H54 (cell line): Measurements from ENCODE around the gene HOXC9.

Experiments used
- DNase-seq: peaks from one replicate; pipeline ENCODE4 v3.0.0; 2011; ENCODE audit warnings: low spot score, mixed read lengths; ENCODE audit not compliant: insufficient read length
- FAIRE-seq: peaks from 3 replicates; lab custom pipeline; 2011; peaks lifted over from hg19 to GRCh38; lab: Jason Lieb, UNC
- POLR2A ChIP-seq: IDR thresholded peaks from 2 replicates; pipeline ENCODE4 v1.6.1; 2011; ENCODE audit warnings: low read depth, mild to moderate bottlenecking, low read length

Gene HOXC9

GRCh38 chr12:54047160-54047963 lies 47.4 kb downstream of the HOXC9 start:
- no peak for FAIRE-seq
- no peak for DNase-seq
- no peak for TF ChIP-seq POLR2A

DNA sequence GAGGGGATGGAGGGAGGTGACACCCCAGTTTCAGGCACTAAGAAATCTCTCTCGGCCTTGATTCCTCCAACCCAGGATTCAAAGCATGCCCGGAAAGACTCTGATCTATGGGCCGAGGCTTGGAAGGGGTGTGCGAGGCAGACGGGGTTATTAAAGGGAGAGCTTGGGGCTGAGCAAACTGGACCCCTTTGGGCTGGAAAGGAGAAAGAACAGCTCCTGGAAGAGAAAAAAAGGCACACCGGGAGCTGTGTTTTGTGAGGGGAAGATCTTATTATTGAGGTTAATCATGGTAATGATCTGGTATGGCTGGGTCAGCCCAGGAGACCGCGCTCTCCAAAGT lies 48.0 kb downstream of the HOXC9 start:
- DNase-seq (no peak), FAIRE-seq (no peak)
- no peak for TF ChIP-seq POLR2A

DNA sequence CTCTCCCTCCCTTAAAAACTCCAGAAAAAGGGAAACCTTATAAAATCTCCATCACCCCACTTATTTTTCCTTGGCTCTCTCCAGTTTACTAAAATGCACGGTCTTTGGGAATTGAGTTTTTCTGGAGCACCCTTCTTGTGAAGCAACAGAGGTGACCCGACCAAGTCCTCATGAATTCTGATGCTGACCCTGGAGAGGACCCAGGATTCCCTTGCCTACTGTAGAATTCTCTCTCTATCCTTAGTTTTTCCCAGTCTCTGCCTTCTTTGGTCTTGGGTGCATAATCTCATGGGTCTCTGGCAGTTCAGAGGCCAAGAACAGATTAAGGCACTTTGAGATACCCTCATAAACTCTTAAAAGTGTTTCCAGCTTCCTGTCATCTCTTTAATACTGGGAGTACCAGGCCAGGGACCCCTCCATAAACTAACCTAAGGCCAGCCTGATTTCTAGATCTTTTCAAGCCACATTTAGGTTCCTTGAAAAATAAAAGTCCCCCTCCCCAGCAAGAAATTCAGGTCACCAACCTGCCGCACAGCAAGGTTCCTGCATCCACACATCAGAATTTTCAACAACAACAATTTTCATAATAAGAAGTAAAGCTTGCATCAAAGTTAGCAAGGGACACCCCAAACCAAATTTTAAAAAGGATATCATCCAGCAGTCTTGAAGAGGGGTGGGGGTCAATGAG lies 48.6 kb downstream of the HOXC9 start:
- no peak for DNase-seq
- FAIRE-seq = no peak
- TF ChIP-seq POLR2A = no peak

GRCh38 chr12:54049108-54049507 lies 49.1 kb downstream of the HOXC9 start:
- FAIRE-seq (no peak), DNase-seq (no peak)
- no peak for TF ChIP-seq POLR2A

DNA sequence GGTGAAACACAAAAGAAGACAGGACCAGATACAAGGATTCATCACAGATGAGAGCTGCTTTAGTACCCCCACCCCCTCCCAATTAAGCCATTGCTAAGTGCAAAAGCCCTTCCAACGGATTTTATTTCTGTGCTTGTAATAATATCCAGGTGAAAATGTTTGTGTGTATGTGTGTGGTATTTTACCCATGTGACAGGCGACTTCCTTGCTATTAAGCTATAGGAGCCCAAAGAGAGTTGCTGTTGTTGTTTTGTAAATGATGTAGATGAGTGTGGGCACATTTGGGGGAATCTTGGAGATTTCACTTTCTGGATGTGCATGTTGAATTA lies 50.5 kb downstream of the HOXC9 start:
- no peak for DNase-seq
- FAIRE-seq = no peak
- TF ChIP-seq POLR2A = no peak

DNA sequence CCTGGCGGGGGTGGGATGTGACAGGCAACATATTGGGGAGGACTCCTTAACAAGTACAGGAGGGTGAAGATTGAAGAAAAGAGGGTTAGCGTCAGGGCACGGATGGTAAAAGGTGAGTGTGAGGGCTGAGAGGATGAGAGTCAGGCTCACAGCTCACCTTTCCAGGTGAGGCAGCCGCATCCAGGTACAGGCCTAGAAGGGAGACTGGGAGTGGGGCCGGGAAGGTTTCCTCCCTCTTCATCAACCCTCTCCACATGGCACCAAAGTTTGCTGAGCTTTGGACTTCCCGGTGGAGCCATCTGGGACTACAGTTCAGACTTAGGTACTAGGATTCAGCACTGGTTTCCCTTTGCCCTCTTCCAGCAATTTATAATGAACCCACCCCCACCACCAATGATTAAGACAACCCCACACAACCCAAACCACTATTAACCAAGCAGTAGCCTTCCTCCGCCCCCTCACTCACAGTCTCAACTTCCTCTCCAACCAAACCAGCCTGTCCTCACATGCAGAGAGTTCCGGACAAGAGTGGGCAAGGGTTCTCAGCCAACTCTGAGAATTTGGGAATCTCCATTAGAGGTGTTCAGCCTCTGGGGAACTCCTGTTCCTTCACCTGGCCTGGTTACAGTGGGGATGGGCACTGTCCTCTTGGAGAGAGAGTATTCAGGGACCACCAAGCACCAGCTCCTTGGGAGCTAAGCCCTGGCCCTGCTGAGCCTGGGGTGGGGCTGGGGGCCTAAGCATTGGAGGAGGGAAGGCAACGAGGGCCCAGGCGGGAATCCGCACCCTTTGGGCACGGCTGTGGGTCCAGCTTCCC lies 51.3 kb downstream of the HOXC9 start:
- no peak for TF ChIP-seq POLR2A
- FAIRE-seq = no peak
- DNase-seq = no peak

- FAIRE-seq (no peak), DNase-seq (no peak)
- no peak for TF ChIP-seq POLR2A
Observed at GRCh38 chr12:54051874-54052437, 52.0 kb downstream of the HOXC9 start.

DNA sequence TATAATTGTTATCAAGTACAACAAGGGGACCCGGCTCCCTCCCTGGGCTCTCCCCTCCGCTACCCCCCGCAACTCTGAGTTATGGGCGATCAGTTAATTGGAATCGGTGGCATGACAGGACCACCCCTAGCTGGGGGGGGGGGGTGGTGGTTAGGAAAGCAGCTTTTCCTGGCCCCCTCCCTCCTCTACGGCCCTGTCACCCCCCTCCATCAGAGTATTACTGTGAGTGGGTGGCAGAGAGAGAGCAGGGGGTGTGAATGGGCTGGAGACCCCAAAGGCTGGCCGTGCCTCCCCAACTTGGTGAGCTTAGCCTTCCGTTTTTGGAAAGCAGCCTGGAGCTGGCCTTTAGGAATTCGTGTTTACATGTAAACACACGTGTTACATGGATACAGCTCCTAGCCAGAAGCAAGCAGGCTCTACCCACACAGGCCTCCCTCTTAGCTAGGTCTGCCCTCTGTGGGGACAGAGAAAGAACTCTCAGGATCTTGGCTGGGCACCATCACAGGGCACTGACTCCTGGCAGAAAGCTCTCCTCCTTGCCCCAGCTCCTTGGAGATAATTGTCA lies 52.6 kb downstream of the HOXC9 start:
- no peak for FAIRE-seq
- TF ChIP-seq POLR2A = no peak
- DNase-seq = no peak
